Activated T-cell treated with anti-CD3 and anti-CD28 coated beads, Interleukin-2, amount 50 U/mL, for 1 hour (primary cell): ENCODE results near the gene SLC2A3.
"Not testable (repeated sequence)": the region's sequence is repeated elsewhere in the genome, so short reads cannot be mapped to it uniquely, and the experiment has no call there.

ENCODE experiments used
- DNase-seq: peaks from one replicate; pipeline ENCODE4 v3.0.0-alpha.2; 2020

The SLC2A3 gene

GRCh38 chr12:7935590-7936581, at the start of gene SLC2A3:
Gene SLC2A3, minus strand, starts transcription at chr12:7936187. Its CDS starts 153 bp downstream, at chr12:7936034.
- peak; percentile 79 for DNase-seq

DNA sequence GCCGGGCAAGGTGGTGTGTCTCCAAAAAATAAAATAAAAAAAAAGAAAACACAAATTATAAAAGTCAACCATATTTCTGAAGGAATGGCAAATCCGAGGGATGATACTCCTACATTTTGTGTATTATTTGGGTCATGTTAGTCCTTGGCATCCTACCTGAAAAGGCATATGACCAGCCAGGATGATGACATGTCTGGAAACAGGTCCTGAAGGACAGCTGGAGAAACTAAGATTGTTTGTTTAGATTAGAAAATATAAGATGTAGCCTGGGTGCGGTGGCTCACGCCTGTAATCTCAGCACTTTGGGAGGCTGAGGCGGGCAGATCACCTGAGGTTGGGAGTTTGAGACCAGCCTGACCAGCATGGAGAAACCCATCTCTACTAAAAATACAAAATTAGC, 48.9 kb upstream of the SLC2A3 start:
- DNase-seq = no peak

- not testable (repeated sequence) for DNase-seq
Observed at GRCh38 chr12:7983460-7983859, 47.5 kb upstream of the SLC2A3 start.

DNA sequence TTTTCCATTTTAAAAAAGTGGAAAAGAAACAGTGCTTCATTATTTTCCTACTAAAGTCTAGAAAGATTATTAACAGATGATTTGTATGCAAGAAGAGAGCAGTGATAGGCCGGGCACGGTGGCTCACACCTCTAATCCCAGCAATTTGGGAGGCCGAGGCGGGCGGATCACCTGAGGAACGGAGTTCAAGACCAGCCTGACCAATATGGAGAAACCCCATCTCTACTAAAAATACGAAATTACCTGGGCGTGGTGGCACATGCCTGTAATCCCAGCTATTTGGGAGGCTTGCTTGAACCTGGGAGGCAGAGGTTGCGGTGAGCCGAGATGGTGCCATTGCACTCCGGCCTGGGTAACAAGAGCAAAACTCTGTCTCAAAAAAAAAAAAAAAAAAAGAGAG, 47.0 kb upstream of the SLC2A3 start:
- DNase-seq = not testable (repeated sequence)

- DNase-seq = not testable (repeated sequence)
Observed at GRCh38 chr12:7982332-7982735, 46.3 kb upstream of the SLC2A3 start.

DNA sequence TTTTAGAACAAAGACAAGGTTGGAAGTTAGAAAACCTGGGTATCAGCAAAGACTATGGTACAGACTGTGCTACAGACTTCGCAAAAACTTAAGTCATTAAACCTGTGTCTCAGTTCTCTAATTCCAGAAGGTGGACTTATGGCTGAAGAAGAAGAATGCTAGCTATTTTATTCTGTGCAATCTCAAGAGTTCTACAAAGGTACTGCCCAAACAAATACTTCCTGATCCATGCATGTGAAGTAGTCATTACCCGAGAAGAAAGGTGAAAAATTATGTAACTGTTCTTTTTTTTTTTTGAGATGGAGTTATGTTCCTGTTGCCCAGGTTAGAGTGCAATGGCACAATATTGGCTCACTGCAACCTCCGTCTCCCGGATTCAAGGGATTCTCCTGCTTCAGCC, 45.5 kb upstream of the SLC2A3 start:
- DNase-seq = no peak

DNA sequence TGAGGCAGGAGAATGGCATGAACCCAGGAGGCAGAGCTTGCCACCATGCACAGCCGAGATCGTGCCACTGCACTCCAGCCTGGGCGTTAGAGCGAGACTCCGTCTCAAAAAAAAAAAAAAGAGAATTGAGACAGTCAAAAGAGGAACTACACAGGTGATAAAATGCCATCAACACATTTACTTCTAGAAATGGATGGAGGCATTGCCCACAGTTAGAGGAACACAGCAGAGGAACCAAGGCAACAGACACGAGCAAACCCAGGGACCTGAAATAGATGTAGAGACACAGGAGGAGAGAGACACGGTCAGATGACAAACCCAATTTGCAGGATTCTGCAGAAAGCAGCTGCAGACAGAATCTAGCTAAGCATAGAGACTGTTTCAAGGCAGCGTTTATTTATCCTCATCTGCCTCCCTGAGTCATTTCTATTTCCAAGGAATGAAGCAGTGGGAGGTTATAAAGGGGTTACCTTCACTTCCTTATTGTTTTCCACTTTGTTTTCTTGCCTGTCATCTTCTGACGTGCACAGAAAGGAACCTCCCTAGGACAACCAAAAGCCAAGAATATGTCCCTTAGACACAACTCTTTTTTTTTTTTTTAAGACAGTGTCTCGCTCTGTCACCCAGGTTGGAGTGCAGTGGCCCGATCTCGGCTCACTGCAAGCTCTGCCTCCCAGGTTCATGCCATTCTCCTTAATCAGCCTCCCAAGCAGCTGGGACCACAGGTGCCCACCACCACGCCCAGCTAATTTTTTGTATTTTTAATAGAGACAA, 41.6 kb upstream of the SLC2A3 start:
- DNase-seq = not testable (repeated sequence)

- DNase-seq = no peak
Observed at GRCh38 chr12:7973457-7973825, 37.5 kb upstream of the SLC2A3 start.

- DNase-seq = no peak
Observed at GRCh38 chr12:7972734-7973456, 36.9 kb upstream of the SLC2A3 start.

DNA sequence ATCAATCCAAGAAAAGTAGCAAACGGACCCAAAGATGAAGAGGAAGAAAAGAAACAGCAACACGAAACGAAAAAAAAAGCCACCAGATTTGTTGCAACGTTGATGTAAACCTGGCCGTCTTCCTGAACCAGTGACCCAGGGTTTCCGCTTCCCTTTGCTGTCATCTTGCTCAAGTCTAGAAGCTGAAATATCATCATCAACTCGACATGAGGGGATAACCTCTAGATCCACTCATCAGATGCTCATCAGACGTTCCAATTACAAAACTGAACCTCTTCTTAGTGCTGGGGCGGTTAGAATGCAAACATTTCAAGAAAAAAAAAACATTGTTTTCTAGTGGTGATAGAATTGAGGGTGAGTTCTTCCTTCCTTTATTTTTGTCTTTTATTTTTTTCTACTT, 36.3 kb upstream of the SLC2A3 start:
- not testable (repeated sequence) for DNase-seq

- DNase-seq = not testable (repeated sequence)
Observed at GRCh38 chr12:7971765-7972164, 35.8 kb upstream of the SLC2A3 start.

- DNase-seq = peak; percentile 82
Observed at GRCh38 chr12:7970475-7971252, 34.7 kb upstream of the SLC2A3 start.

GRCh38 chr12:7966563-7966962, 30.6 kb upstream of the SLC2A3 start:
- no peak for DNase-seq

DNA sequence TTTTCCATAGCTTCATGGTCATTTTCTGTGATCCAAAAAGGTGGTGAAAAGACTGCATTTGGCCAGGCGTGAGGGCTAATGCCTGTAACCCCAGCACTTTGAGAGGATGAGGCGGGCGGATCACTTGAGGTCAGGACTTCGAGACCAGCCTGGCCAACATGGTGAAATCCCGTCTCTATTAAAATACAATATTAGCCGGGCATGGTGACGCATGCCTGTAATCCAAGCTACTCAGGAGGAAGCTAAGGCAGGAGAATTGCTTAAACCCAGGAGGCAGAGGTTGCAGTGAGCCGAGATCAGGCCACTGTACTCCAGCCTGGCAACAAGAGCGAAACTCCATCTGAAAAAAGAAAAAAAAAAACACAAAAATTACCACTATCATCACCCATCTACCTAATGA, 28.7 kb upstream of the SLC2A3 start:
- not testable (repeated sequence) for DNase-seq

GRCh38 chr12:7961395-7962178, 25.6 kb upstream of the SLC2A3 start:
- DNase-seq = no peak

- DNase-seq = peak; percentile 49
Observed at GRCh38 chr12:7959701-7960121, 23.7 kb upstream of the SLC2A3 start.

DNA sequence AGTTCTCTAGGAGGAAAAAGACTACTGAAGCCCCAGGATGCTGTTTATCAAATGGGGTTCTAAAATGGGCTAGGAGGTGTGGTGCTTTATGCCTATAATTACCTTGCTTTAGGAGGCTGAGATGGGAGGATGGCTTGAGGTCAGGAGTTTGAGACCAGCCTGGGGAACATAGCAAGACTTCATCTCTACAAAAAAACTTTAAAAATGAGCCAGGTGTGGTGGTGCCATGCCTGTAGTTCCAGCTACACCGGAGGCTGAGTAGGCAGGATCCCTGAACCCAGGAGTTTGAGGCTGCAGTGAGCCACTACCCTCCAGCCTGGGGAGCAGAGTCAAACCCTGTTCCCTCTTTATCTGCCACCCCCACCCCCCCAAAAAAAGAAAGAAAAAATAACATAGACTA, 23.3 kb upstream of the SLC2A3 start:
- DNase-seq = no peak

DNA sequence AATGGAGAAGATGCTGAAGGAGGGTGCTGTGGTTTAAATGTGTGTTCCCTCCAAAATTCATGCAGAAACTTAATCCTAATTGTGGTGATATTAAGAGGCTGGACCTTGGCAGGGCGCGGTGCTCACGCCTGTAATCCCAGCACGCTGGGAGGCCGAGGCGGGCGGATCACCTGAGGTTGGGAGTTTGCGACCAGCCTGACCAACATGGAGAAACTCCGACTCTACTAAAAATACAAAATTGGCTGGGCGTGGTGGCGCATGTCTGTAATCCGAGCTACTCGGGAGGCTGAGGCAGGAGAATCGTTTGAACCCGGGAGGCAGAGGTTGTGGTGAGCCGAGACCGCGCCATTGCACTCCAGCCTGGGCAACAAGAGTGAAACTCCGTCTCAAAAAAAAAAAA, 18.9 kb upstream of the SLC2A3 start:
- not testable (repeated sequence) for DNase-seq

GRCh38 chr12:7954418-7954817, 18.4 kb upstream of the SLC2A3 start:
- not testable (repeated sequence) for DNase-seq

GRCh38 chr12:7953912-7954311, 17.9 kb upstream of the SLC2A3 start:
- not testable (repeated sequence) for DNase-seq

DNA sequence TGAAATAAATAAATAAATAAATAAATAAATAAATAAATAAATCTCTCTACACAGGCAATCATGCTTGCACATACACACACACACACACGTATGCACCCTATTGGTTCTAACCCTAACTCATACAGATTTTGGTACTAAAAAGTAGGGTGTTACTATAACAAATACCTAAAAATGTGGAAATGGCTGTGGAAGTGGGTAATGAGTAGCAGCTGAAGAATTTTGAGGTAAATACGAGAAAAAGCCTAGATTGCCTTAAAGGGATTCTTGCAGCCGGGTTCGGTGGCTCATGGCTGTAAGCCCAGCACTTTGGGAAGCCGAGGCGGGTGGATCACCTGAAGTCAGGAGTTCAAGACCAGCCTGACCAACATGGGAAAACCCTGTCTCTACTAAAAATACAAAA, 15.7 kb upstream of the SLC2A3 start:
- DNase-seq = no peak
